OCI-LY7 (cell line): ENCODE measurements around the gene CHD5. TPM values are rescaled to one million over a fixed set of nuclear protein-coding genes. Genes with fewer than 3 reads are reported as not detected.

Experiments used
- BruUV-seq: library from RNA; stranded (reverse); fragments of 400-500 nt; replicated peaks from 2 replicates; lab custom pipeline; 2021; lab: Mats Ljungman, UMichigan
- CTCF ChIA-PET: fragments of 300-600 bp; sonication (Branson Sonifier 250); formaldehyde crosslinking; loops from one replicate; lab custom pipeline; 2022; ENCODE audit warnings: antibody characterized with exemption; ENCODE audit not compliant: unreplicated experiment; lab: Charles Lee
- POLR2A ChIA-PET: fragments of 300-600 bp; sonication (Branson Sonifier 250); formaldehyde crosslinking; loops from one replicate; lab custom pipeline; 2022; ENCODE audit warnings: antibody characterized with exemption; lab: Charles Lee
- DNase-seq: peaks from one replicate; pipeline ENCODE4 v3.0.0-alpha.2; 2015; ENCODE audit warnings: low spot score
- H2AFZ ChIP-seq: fragments of 200-600 bp; sonication (generic), shearing (Covaris generic); 2 replicates; pipeline ENCODE4 v1.6.1; 2014; ENCODE audit warnings: mild to moderate bottlenecking, antibody characterized with exemption, low read length, moderate library complexity
- H3K27ac ChIP-seq: fragments of 200-600 bp; sonication (generic); 2 replicates; pipeline ENCODE4 v1.5.1; 2014; ENCODE audit warnings: mixed run types, low read depth, mild to moderate bottlenecking, moderate library complexity, low read length, inconsistent platforms; ENCODE audit not compliant: poor library complexity, severe bottlenecking
- H3K36me3 ChIP-seq: fragments of 200-600 bp; sonication (generic); 2 replicates; pipeline ENCODE4 v1.6.1; 2014; ENCODE audit warnings: mild to moderate bottlenecking, antibody characterized with exemption, low read length, moderate library complexity, mixed read lengths; ENCODE audit not compliant: insufficient read depth
- H3K4me1 ChIP-seq: fragments of 200-600 bp; sonication (generic); 2 replicates; pipeline ENCODE4 v1.5.1; 2014; ENCODE audit warnings: mild to moderate bottlenecking, low read length; ENCODE audit not compliant: insufficient read depth, poor library complexity, severe bottlenecking
- H3K4me2 ChIP-seq: fragments of 200-600 bp; sonication (generic); 2 replicates; pipeline ENCODE4 v1.6.1; 2014; ENCODE audit warnings: mild to moderate bottlenecking, low read length
- H3K4me3 ChIP-seq: fragments of 200-600 bp; sonication (generic); 2 replicates; pipeline ENCODE4 v1.5.1; 2014; ENCODE audit warnings: mild to moderate bottlenecking, low read depth, low read length; ENCODE audit not compliant: poor library complexity, severe bottlenecking
- H3K79me2 ChIP-seq: fragments of 200-600 bp; sonication (generic); 2 replicates; pipeline ENCODE4 v1.6.1; 2016; ENCODE audit warnings: low read depth, mild to moderate bottlenecking, low read length, moderate library complexity, mixed read lengths; ENCODE audit not compliant: insufficient read depth
- H3K9me2 ChIP-seq: fragments of 200-600 bp; sonication (generic); 2 replicates; pipeline ENCODE4 v1.6.1; 2016; ENCODE audit warnings: mild to moderate bottlenecking, low read length, mixed read lengths; ENCODE audit not compliant: insufficient read depth
- H3K9me3 ChIP-seq: fragments of 200-600 bp; sonication (generic); 2 replicates; pipeline ENCODE4 v1.6.1; 2014; ENCODE audit warnings: mild to moderate bottlenecking, mixed run types, low read length, mixed read lengths
- H4K20me1 ChIP-seq: fragments of 200-600 bp; sonication (generic); 2 replicates; pipeline ENCODE4 v1.6.1; 2014; ENCODE audit warnings: mild to moderate bottlenecking, antibody characterized with exemption, low read length, moderate library complexity, mixed read lengths; ENCODE audit not compliant: insufficient read depth
- CTCF ChIP-seq: fragments of 200-600 bp; sonication (generic); conservative IDR thresholded peaks from 2 replicates; pipeline ENCODE4 v1.5.1; 2014; ENCODE audit warnings: mild to moderate bottlenecking, antibody characterized with exemption, low read length, moderate library complexity, mixed read lengths
- EZH2phosphoT487 ChIP-seq: fragments of 200-600 bp; sonication (generic); IDR thresholded peaks from 2 replicates; pipeline ENCODE4 v1.6.1; 2018; ENCODE audit warnings: low read depth, borderline replicate concordance, mild to moderate bottlenecking, mixed run types, antibody characterized with exemption, low read length, moderate library complexity, mixed read lengths
- intact Hi-C: fragments of 100-400 bp; cut with micrococcal nuclease; formaldehyde crosslinking; loops from one replicate; pipeline ENCODE4 v1.10.0; 2022; ENCODE audit not compliant: unreplicated experiment
- total RNA-seq, 2 experiments: library from RNA; depleted of rRNA in 1 of 2; stranded (reverse); fragments of >200 nt in 1 of 2; shearing (Covaris generic) in 1 of 2; gene quantifications; 2 replicates each; pipeline ENCODE4 v1.2.3, GENCODE V29; 2014 to 2022

The CHD5 gene
- total RNA-seq, 2 experiments from 2014 or later = 0.19 to 0.38 TPM

GRCh38 chr1:6124341-6124740, 55.8 kb downstream of the CHD5 start:
- Histone ChIP-seq H3K36me3 (no peaks in the 10 kb centered on the region), H3K9me3 (no peaks in the 10 kb centered on the region), H3K4me3 (no peak overlapping the region), H3K4me2 (no peak overlapping the region), H3K79me2 (no peaks in the 10 kb centered on the region), H2AFZ (no peak overlapping the region), H3K9me2 (no peaks in the 10 kb centered on the region), H3K4me1 (no peaks in the 10 kb centered on the region), H4K20me1 (no peaks in the 10 kb centered on the region), H3K27ac (no peak overlapping the region)
- CTCF ChIA-PET = no interaction called here
- TF ChIP-seq EZH2phosphoT487 (no peak), CTCF (no peak)
- POLR2A ChIA-PET = no interaction called here
- DNase-seq = no peak
- BruUV-seq = no TSS peak
- intact Hi-C loops = no loop called here

GRCh38 chr1:6123816-6124215, 56.3 kb downstream of the CHD5 start:
- Histone ChIP-seq H3K4me3 (no peak overlapping the region), H3K36me3 (no peaks in the 10 kb centered on the region), H3K4me2 (no peak overlapping the region), H3K27ac (no peak overlapping the region), H4K20me1 (no peaks in the 10 kb centered on the region), H3K4me1 (no peaks in the 10 kb centered on the region), H3K9me3 (no peaks in the 10 kb centered on the region), H3K79me2 (no peaks in the 10 kb centered on the region), H3K9me2 (no peaks in the 10 kb centered on the region), H2AFZ (no peak overlapping the region)
- intact Hi-C loops = no loop called here
- BruUV-seq = no TSS peak
- TF ChIP-seq EZH2phosphoT487 = no peak
- no peak for TF ChIP-seq CTCF
- no peak for DNase-seq
- ChIA-PET CTCF (no interaction called here), POLR2A (no interaction called here)

- ChIA-PET CTCF (no interaction called here), POLR2A (no interaction called here)
- no peak overlapping the region for H3K4me2 ChIP-seq
- DNase-seq = no peak
- H3K9me2 ChIP-seq = no peaks in the 10 kb centered on the region
- H3K9me3 ChIP-seq = no peaks in the 10 kb centered on the region
- no peaks in the 10 kb centered on the region for H4K20me1 ChIP-seq
- intact Hi-C loops = no loop called here
- BruUV-seq = no TSS peak
- H3K4me1 ChIP-seq = no peaks in the 10 kb centered on the region
- no peaks in the 10 kb centered on the region for H3K79me2 ChIP-seq
- no peaks in the 10 kb centered on the region for H3K36me3 ChIP-seq
- no peak overlapping the region for H3K4me3 ChIP-seq
- no peak for TF ChIP-seq EZH2phosphoT487
- no peak overlapping the region for H3K27ac ChIP-seq
- no peak overlapping the region for H2AFZ ChIP-seq
These were observed 57.0 kb downstream of the CHD5 start for GRCh38 chr1:6123083-6123482.
